ENCODE results near the gene ADAMTS2.

ADAMTS2 gene

DNA sequence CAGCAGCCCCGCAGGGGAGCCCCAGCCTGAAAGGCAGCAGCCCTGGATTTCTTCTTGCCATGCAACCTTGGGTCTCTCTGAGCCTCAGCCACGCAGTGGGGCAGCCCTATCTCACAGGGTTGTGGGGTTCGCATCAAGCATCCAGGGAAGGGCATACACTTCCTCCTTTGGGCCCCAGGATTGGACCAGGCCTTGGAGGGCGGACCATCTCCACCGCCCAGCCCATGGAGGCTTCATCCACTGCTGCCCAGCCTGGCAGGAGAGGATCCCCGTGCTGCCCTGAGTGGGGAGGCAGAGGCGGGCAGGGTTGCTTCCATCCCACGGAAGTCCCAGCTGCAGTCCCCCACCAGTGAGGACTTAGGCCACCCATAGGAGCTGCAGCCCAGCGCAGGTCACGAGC, 5.3 kb downstream of the ADAMTS2 start:
- Histone ChIP-seq H3K27me3 (ENCODE audit: insufficient read depth, low read length) (peaks cover 33% of the 10 kb centered on the region), H3K36me3 (ENCODE audit: insufficient read depth, low read length) (no peaks in the 10 kb centered on the region), H3K4me1 (ENCODE audit: insufficient read depth, low read length) (peaks cover 10% of the 10 kb centered on the region), H3K4me3 (ENCODE audit: low read length) (no peak overlapping the region), H3K27ac (ENCODE audit: low read depth, low read length) (no peak overlapping the region), H3K9ac (ENCODE audit: low read depth, low read length) (no peak overlapping the region), H3K9me3 (ENCODE audit: insufficient read depth, low read depth, low read length) (no peaks in the 10 kb centered on the region)
- 91% methylated on average over 10 of the region's 10 CpGs for WGBS

DNA sequence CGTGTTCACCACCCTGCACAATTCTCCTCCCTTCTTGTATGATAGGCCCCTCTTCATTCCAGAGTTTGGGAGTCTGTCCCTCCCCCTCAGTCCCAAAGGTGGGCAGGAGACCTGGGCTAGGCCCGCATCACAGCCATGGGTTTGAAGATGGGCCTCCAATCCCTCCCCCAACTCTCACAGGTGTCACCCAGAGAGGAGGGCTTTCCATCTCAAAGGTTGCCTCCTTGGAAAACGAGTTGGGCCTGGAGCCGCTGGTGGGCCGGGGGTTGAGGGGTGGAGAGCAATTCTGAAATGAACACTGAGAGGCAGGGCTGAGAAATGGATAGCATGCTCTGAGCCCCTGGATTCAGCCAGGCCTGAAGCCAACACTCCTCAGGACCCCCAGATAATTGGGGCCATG, 6.2 kb downstream of the ADAMTS2 start:
- Histone ChIP-seq H3K27ac (ENCODE audit: low read depth, low read length) (no peak overlapping the region), H3K36me3 (ENCODE audit: insufficient read depth, low read length) (no peaks in the 10 kb centered on the region), H3K9ac (ENCODE audit: low read depth, low read length) (no peak overlapping the region), H3K4me3 (ENCODE audit: low read length) (no peak overlapping the region), H3K4me1 (ENCODE audit: insufficient read depth, low read length) (peaks cover 10% of the 10 kb centered on the region), H3K27me3 (ENCODE audit: insufficient read depth, low read length) (peaks cover 25% of the 10 kb centered on the region), H3K9me3 (ENCODE audit: insufficient read depth, low read depth, low read length) (no peaks in the 10 kb centered on the region)
- WGBS = 78% methylated on average over 5 of the region's 5 CpGs

DNA sequence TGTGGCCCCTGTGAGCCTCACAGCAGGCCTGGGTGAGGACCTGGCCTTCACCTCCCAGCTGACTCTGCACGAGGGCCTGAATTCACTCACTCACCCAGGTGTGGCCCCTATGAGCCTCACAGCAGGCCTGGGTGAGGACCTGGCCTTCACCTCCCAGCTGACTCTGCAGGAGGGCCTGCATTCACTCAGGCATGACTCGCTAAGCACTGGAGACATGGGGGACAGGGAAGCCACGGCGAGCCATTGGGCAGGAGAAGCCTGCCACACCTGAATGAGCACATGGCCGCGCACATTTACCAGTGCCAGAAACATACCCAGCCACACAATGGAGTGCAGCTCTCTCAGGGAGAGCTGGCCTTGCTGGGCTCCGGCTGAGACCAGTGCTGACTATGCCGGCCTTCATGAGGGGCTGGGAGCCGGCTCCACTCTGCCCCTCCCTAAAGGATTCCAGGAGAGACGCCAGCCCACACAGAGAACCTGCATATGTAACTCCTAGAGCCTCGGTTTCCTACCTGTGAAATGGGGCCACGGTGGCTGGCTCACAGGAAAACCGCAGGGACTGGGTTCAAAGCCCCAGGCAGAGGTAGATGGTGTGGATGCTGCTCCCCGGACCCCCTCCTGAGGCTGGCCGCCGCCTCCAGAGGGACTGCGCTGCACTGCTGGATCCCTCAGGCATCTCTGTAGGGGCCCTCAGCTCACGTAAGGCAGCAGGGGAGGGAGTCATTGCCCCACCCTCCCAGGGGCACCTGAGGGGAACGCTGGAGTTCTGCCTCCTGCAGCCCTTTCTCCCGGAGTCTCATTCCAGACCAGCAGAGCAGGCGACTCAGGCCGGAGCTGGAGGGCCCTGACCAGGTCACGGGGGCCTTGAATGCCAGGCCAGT, 7.2 kb downstream of the ADAMTS2 start:
- H3K36me3 ChIP-seq (ENCODE audit: insufficient read depth, low read length) = no peaks in the 10 kb centered on the region
- no peak overlapping the region for H3K27ac ChIP-seq (ENCODE audit: low read depth, low read length)
- H3K9ac ChIP-seq (ENCODE audit: low read depth, low read length) = no peak overlapping the region
- H3K4me1 ChIP-seq (ENCODE audit: insufficient read depth, low read length) = peaks cover 3% of the 10 kb centered on the region; the same call in 1 of the 2 replicates
- H3K4me3 ChIP-seq (ENCODE audit: low read length) = no peak overlapping the region
- H3K9me3 ChIP-seq (ENCODE audit: insufficient read depth, low read depth, low read length) = no peaks in the 10 kb centered on the region
- 77% methylated on average over 23 of the region's 23 CpGs for WGBS
- H3K27me3 ChIP-seq (ENCODE audit: insufficient read depth, low read length) = peaks cover 14% of the 10 kb centered on the region

DNA sequence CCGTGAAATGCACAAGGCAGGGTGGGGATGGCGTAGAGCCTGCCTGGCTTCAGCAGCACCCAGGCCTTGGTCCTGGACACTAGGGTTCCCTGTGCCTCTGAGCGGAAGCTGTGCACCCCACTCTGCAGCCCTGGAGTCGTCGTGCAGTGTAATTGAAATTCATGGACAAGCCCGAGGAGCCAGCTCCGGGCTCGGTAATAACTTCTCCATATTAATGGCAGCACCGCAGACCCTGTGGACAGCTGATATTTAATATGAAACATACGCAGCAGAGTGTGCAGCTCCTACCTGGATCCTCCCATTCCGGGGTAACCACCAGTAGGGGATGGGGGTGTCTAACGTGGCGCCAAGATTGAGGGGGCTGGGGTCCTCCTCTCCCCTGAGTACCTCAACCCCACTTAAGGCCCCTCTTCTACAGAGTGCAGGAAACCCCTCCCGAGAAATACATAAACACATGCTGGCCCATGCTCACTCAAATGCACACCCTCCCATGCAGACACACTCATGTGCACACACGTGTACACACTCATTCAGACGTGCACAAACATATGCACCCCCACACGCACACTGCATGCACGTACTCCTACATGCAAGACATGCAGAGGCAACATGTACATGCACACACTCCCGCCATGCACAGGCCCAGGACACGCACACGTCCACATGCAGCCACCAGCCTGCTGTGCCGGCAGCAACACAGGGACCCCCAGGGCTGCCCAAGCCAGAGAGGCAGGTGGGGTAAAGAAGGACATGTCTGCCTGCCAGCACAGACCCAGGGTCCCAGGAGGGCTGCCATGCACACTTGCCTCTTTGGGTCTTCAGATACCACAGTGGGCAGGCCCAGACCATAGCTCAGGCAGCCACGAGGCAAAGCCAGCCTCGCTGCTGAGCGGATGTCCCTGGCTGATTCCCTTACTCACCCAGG, 8.1 kb downstream of the ADAMTS2 start:
- no peaks in the 10 kb centered on the region for H3K36me3 ChIP-seq (ENCODE audit: insufficient read depth, low read length)
- no peaks in the 10 kb centered on the region for H3K9me3 ChIP-seq (ENCODE audit: insufficient read depth, low read depth, low read length)
- no peak overlapping the region for H3K9ac ChIP-seq (ENCODE audit: low read depth, low read length)
- H3K27me3 ChIP-seq (ENCODE audit: insufficient read depth, low read length) = peaks cover 5% of the 10 kb centered on the region
- H3K4me3 ChIP-seq (ENCODE audit: low read length) = no peak overlapping the region
- 93% methylated on average over 25 of the region's 25 CpGs for WGBS
- no peaks in the 10 kb centered on the region for H3K4me1 ChIP-seq (ENCODE audit: insufficient read depth, low read length)
- H3K27ac ChIP-seq (ENCODE audit: low read depth, low read length) = no peak overlapping the region

DNA sequence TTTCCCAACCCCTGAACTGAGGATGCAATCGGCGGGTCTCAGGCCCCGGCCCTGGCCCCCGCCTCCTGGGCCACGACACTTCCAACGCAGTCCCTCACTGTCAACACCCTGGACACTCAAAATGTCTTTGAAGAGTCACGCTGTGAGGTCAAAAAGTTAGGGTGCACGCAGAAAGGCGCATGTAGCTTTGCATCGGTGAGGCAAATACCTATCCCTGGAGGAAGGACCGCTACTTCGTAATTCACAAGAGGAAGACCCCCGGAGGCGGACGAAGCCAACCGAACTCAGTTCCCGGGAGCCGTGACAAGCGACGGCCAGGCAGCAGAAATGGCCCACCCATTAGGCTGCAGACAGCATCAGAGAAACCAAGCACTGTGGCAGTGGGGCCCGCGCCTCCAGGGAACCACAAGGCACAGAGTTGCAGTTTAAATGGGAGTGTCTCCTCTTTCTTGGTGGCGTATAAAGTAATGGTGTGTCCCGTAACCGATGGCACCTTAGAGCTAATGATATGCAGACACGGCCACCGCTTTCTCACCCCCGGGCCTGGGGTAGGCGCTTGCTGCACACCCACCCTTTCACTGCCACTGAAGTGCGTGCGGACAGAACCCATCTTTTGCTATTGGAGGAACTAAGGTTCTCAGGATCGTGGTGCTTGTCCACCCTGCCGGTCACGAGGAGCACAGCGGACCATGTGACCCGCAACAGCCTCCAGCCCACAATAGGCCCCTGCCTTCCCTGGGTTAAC, 9.0 kb downstream of the ADAMTS2 start:
- Histone ChIP-seq H3K4me3 (ENCODE audit: low read length) (no peak overlapping the region), H3K36me3 (ENCODE audit: insufficient read depth, low read length) (no peaks in the 10 kb centered on the region), H3K27ac (ENCODE audit: low read depth, low read length) (no peak overlapping the region), H3K4me1 (ENCODE audit: insufficient read depth, low read length) (no peaks in the 10 kb centered on the region), H3K9ac (ENCODE audit: low read depth, low read length) (no peak overlapping the region), H3K9me3 (ENCODE audit: insufficient read depth, low read depth, low read length) (no peaks in the 10 kb centered on the region), H3K27me3 (ENCODE audit: insufficient read depth, low read length) (no peaks in the 10 kb centered on the region)
- WGBS = 83% methylated on average over 36 of the region's 36 CpGs

DNA sequence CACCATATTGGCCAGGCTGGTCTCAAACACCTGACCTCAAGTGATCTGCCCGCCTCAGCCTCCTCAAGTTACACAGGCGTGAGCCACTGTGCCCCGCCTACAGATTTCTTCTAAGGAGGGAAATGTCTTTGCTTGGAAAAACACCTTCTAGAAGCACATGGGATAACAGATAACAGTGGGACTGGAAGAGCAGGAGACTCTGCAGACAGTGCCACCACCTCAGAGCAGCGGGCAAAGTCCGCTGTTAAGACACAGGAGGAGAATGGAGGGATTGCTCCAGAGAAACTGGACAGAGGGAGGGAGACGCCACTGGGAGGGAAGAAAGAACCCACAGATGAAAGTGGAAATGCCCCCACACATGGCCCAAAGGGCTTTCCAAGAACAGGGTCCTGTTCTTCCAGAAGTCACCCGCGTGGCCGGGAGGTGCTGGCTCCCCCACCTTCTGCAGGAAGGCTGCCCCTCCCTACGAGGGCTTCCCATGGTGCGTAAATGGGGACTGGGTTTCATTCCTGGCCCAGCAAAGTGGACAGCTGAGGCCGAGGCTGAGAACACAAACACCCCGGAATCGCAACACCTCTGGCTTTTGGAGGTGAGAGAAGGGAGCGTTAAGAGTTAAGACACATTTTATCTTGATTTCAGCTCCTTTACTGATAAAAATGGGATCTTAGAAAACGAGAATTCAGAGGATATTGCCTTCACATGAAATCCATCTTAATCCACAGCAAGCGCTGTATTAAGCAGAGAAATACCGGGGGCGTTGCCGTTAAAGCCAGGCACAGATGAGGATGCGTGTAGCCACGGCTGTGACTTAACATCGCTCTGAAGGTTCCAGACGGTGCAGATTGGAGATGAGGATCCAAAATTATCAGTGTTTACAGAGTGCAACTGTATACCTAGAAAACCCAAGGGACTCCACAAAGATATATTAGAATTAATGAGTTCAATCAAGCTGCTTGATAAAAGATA, 11.2 kb downstream of the ADAMTS2 start:
- no peak overlapping the region for H3K9ac ChIP-seq (ENCODE audit: low read depth, low read length)
- no peaks in the 10 kb centered on the region for H3K4me1 ChIP-seq (ENCODE audit: insufficient read depth, low read length)
- H3K36me3 ChIP-seq (ENCODE audit: insufficient read depth, low read length) = no peaks in the 10 kb centered on the region
- WGBS = 83% methylated on average over 24 of the region's 24 CpGs
- H3K27ac ChIP-seq (ENCODE audit: low read depth, low read length) = no peak overlapping the region
- no peaks in the 10 kb centered on the region for H3K9me3 ChIP-seq (ENCODE audit: insufficient read depth, low read depth, low read length)
- H3K27me3 ChIP-seq (ENCODE audit: insufficient read depth, low read length) = no peaks in the 10 kb centered on the region
- H3K4me3 ChIP-seq (ENCODE audit: low read length) = no peak overlapping the region

DNA sequence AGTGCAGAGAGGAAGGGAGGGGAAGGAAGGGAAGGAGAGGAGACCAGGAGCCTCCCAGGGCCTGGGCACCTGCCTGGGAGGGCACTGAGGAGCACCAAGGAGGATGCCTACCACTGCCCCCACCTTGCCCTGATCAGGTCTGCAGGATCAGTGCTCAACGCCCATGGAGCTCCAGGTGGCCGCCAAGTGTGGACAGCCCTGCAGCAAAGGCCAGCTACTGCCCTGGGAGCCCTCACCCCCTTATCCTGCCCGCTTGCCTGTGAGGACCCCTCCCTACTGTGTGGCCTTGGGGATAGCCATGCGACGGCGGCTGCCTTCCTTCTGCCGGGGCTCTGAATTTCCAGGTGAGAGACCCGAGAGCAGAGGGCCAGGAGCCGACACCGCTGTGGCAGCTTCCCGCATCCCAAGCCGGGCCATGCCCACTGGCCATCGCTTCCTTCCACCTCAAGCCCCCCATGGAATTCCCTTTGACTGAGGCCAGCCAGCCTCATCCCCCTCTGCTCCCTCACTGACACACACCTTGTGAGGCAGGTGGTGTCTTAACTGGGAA, 12.4 kb downstream of the ADAMTS2 start:
- WGBS = 86% methylated on average over 13 of the region's 13 CpGs

DNA sequence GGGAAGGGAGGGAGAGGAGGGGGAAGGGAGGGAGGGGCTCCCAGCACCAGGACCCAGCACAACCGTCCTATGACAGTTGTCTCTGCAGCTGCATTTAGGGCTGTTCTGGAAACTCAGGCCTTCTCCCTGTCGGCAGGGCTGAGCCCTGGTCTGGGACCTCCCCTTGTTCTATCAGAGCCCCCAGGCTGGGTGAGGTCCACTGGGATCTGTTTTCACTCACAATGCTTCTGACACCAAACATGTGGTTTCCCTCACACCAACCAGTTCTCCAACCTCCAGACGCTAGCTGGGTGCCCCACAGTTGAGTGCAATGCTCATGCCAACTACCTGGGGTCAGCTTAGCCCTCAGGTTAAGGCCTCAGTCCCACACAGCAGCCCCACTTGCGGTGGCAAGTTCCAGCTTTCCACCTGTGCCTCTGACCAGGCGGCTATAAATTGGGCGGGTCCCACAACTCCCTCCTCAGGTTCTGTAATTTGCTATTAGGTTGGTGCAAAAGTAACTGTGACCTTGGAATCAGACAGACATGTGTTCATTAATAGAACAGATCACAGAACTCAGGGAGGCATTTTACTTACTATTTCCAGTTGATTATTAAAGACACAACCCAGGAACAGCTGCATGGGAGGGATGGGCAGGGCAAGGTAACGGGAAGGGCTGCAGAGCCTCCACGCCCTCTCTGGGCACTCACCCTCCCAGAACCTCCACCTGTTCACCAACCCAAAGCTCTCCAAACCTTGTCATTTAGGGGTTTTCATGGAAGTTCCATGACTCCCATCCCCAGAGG, 13.5 kb downstream of the ADAMTS2 start:
- WGBS = 86% methylated on average over 8 of the region's 8 CpGs
- no peaks in the 10 kb centered on the region for H3K4me1 ChIP-seq (ENCODE audit: insufficient read depth, low read length)
- no peaks in the 10 kb centered on the region for H3K36me3 ChIP-seq (ENCODE audit: insufficient read depth, low read length)
- no peak overlapping the region for H3K27ac ChIP-seq (ENCODE audit: low read depth, low read length)
- H3K27me3 ChIP-seq (ENCODE audit: insufficient read depth, low read length) = peaks cover 10% of the 10 kb centered on the region
- no peak overlapping the region for H3K9ac ChIP-seq (ENCODE audit: low read depth, low read length)
- H3K4me3 ChIP-seq (ENCODE audit: low read length) = no peak overlapping the region
- H3K9me3 ChIP-seq (ENCODE audit: insufficient read depth, low read depth, low read length) = no peaks in the 10 kb centered on the region

More for the DNA sequence above, 12.4 kb downstream of the ADAMTS2 start:
- Histone ChIP-seq H3K36me3 (ENCODE audit: insufficient read depth, low read length) (no peaks in the 10 kb centered on the region), H3K9me3 (ENCODE audit: insufficient read depth, low read depth, low read length) (no peaks in the 10 kb centered on the region), H3K9ac (ENCODE audit: low read depth, low read length) (no peak overlapping the region), H3K27ac (ENCODE audit: low read depth, low read length) (no peak overlapping the region), H3K27me3 (ENCODE audit: insufficient read depth, low read length) (0 out of 2 replicates have a peak, but pooled peaks cover under 1% of the 10 kb centered on the region), H3K4me3 (ENCODE audit: low read length) (no peak overlapping the region), H3K4me1 (ENCODE audit: insufficient read depth, low read length) (no peaks in the 10 kb centered on the region)

DNA sequence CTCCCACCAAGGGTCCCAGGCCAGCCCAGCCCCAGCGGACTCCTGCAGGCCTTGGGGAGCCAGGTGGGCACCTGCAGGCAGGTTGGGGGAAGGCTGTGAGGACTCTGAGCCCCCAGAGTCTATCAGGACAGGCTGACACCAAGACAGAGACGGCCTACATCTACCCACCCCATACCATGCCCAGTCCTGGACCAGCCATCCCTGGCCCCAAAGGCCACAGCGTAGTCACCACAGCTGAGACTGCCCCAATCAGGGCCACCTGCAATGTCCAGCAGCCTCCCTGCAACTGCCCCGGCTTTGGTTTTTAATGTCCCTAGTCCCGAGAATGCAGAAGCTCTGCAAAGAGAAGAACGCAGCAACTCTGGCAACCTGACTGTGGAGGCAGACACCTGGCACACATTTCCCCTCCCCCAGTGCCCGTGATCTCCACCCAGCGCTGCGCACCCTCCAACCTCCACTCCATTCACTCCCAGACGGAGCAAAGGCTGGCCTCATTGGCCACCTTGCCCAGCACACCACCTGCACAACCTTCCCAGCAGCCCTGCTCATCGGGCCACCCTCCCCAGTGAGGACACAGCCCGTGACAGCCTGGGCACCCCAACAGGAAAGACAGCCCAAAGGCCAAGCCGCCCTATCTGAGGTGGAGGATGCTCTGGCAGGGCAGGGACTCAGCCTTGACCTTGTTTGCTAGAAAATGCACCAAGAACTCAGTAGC, 14.9 kb downstream of the ADAMTS2 start:
- WGBS = 88% methylated on average over 13 of the region's 13 CpGs
- H3K27me3 ChIP-seq (ENCODE audit: insufficient read depth, low read length) = peaks cover 15% of the 10 kb centered on the region
- H3K27ac ChIP-seq (ENCODE audit: low read depth, low read length) = no peak overlapping the region
- no peak overlapping the region for H3K9ac ChIP-seq (ENCODE audit: low read depth, low read length)
- no peaks in the 10 kb centered on the region for H3K36me3 ChIP-seq (ENCODE audit: insufficient read depth, low read length)
- no peak overlapping the region for H3K4me3 ChIP-seq (ENCODE audit: low read length)
- H3K9me3 ChIP-seq (ENCODE audit: insufficient read depth, low read depth, low read length) = no peaks in the 10 kb centered on the region
- H3K4me1 ChIP-seq (ENCODE audit: insufficient read depth, low read length) = no peaks in the 10 kb centered on the region
